K562 (cell line): ENCODE measurements around the gene ANAPC2. TPM values are rescaled to one million over a fixed set of nuclear protein-coding genes. Genes with fewer than 3 reads are reported as not detected.

Experiments used
- ATAC-seq: fragments of 200-7000 bp; cut with Tn5 transposase; 3 replicates; pipeline ENCODE4 v1.9.1; 2020; ENCODE audit warnings: moderate library complexity
- BruUV-seq: library from RNA; stranded (reverse); fragments of 400-500 nt; replicated peaks from 2 replicates; lab custom pipeline; 2021; lab: Mats Ljungman, UMichigan
- CTCF ChIA-PET: fragments of 300-600 bp; formaldehyde crosslinking; extraction: SDS; loops from one replicate; lab custom pipeline; 2021; ENCODE audit warnings: low intra/inter-chr PET ratio; lab: Yijun Ruan, JAX
- POLR2A ChIA-PET: fragments of 300-600, 350-650 bp; sonication (Branson Sonifier 250); formaldehyde crosslinking; extraction: SDS; loops from one replicate; lab custom pipeline; 2021; ENCODE audit warnings: antibody characterized with exemption, inconsistent platforms; lab: Yijun Ruan, JAX
- DNase-seq, 4 experiments: peaks; one replicate each; pipeline versions ENCODE4 v3.0.0 to v3.0.0-alpha.2; 2011 to 2018; ENCODE audit warnings: low spot score in 3 of 4, mixed read lengths in 3 of 4; ENCODE audit errors: extremely low read depth in 1 of 4
- FAIRE-seq: peaks from 2 replicates; lab custom pipeline; 2011; peaks lifted over from hg19 to GRCh38; lab: Jason Lieb, UNC
- H2AFZ ChIP-seq: 2 replicates; pipeline ENCODE4 v1.6.0; 2011; ENCODE audit warnings: low read depth, low read length, control low read depth, inconsistent platforms
- H3K27ac ChIP-seq: fragments of 200-600 bp; 3 replicates; pipeline ENCODE4 v1.8.0; 2011; ENCODE audit warnings: low read depth, mild to moderate bottlenecking, control low read depth, inconsistent platforms, low read length, moderate library complexity, mixed read lengths; ENCODE audit errors: extremely low read depth
- H3K27me3 ChIP-seq, 2 experiments: fragments of 300-600 bp in 1 of 2; 2 replicates in 1 of 2; 3 replicates in 1 of 2; pipeline versions ENCODE4 v1.6.0 to v1.8.0; 2011; ENCODE audit warnings: inconsistent platforms in 2 of 2, low read length in 2 of 2, mild to moderate bottlenecking in 1 of 2, mixed read lengths in 1 of 2, moderate library complexity in 1 of 2; ENCODE audit not compliant: control insufficient read depth in 2 of 2, insufficient read depth in 2 of 2
- H3K36me3 ChIP-seq: fragments of 300-600 bp; 3 replicates; pipeline ENCODE4 v1.8.0; 2011; ENCODE audit warnings: mild to moderate bottlenecking, low read length, inconsistent platforms; ENCODE audit not compliant: control insufficient read depth, insufficient read depth
- H3K4me1 ChIP-seq, 2 experiments: fragments of 200-600 bp in 1 of 2; replicated peaks in 1 of 2; 2 replicates in 1 of 2; 3 replicates in 1 of 2; pipeline versions ENCODE4 v1.5.1 to v1.8.0; 2011; ENCODE audit warnings: inconsistent platforms in 2 of 2, low read length in 2 of 2, mild to moderate bottlenecking in 1 of 2, mixed read lengths in 1 of 2, moderate library complexity in 1 of 2; ENCODE audit not compliant: control insufficient read depth in 2 of 2, insufficient read depth in 2 of 2
- H3K4me2 ChIP-seq: 2 replicates; pipeline ENCODE4 v1.6.1; 2011; ENCODE audit warnings: low read length, control low read depth, inconsistent platforms, mixed read lengths; ENCODE audit not compliant: insufficient read depth
- H3K4me3 ChIP-seq: fragments of 200-600 bp; sonication (generic), shearing (Covaris generic); 2 replicates; pipeline ENCODE4 v1.5.1; 2016; ENCODE audit warnings: control low read depth, inconsistent platforms
- H3K79me2 ChIP-seq: fragments of 200-600 bp; 3 replicates; pipeline ENCODE4 v1.8.0; 2011; ENCODE audit warnings: low read length, inconsistent platforms; ENCODE audit not compliant: control insufficient read depth, insufficient read depth
- H3K9ac ChIP-seq, 2 experiments: 2 replicates each; pipeline versions ENCODE4 v1.6.0 to v1.6.1; 2011; ENCODE audit warnings: low read depth in 2 of 2, low read length in 2 of 2, control low read depth in 1 of 2, inconsistent platforms in 1 of 2, mild to moderate bottlenecking in 1 of 2, mixed read lengths in 1 of 2; ENCODE audit not compliant: insufficient read depth in 1 of 2
- H3K9me1 ChIP-seq: one replicate; pipeline ENCODE4 v1.6.0; 2011; ENCODE audit warnings: inconsistent platforms, mild to moderate bottlenecking, low read length, moderate library complexity; ENCODE audit not compliant: control insufficient read depth, insufficient read depth
- H3K9me3 ChIP-seq: replicated peaks from 2 replicates; pipeline ENCODE4 v1.5.1; 2011; ENCODE audit warnings: low read depth, low read length, inconsistent platforms; ENCODE audit not compliant: control insufficient read depth, insufficient read depth
- H4K20me1 ChIP-seq: replicated peaks from 2 replicates; pipeline ENCODE4 v1.6.1; 2011; ENCODE audit warnings: low read length, inconsistent platforms, mixed read lengths; ENCODE audit not compliant: control insufficient read depth, insufficient read depth
- BCOR ChIP-seq: fragments of 450-650 bp; IDR thresholded peaks from 2 replicates; pipeline ENCODE4 v1.6.1; 2016
- EHMT2 ChIP-seq: fragments of 450-650 bp; IDR thresholded peaks from 2 replicates; pipeline ENCODE4 v1.6.1; 2018; ENCODE audit warnings: antibody characterized with exemption
- GATAD2B ChIP-seq: fragments of 450-650 bp; IDR thresholded peaks from 2 replicates; pipeline ENCODE4 v1.6.1; 2017; ENCODE audit warnings: mild to moderate bottlenecking, borderline replicate concordance
- HNRNPK ChIP-seq: fragments of 200-400 bp; formaldehyde crosslinking; IDR thresholded peaks from one replicate; pipeline ENCODE4 v1.6.1; 2018; ENCODE audit warnings: mild to moderate bottlenecking, low read depth, low read length; ENCODE audit not compliant: poor library complexity, severe bottlenecking
- MIER1 ChIP-seq: fragments of 450-650 bp; IDR thresholded peaks from 2 replicates; pipeline ENCODE4 v1.6.1; 2016; ENCODE audit warnings: antibody characterized with exemption, mild to moderate bottlenecking, low read depth
- MTA1 ChIP-seq: fragments of 450-650 bp; IDR thresholded peaks from 2 replicates; pipeline ENCODE4 v1.6.1; 2017; ENCODE audit warnings: borderline replicate concordance
- RAD21 ChIP-seq, 2 experiments: fragments of 250-450 bp in 1 of 2; fragments of 450-650 bp in 1 of 2; sonication (Bioruptor Pico) in 1 of 2; formaldehyde crosslinking in 1 of 2; IDR thresholded peaks in 1 of 2; conservative IDR thresholded peaks in 1 of 2; 2 replicates each; pipeline versions ENCODE4 v1.4.0 to v1.8.0; 2020 to 2022; ENCODE audit warnings: mild to moderate bottlenecking in 2 of 2, moderate library complexity in 1 of 2
- TEAD4 ChIP-seq, 2 experiments: sonication (generic) in 1 of 2; formaldehyde crosslinking in 1 of 2; IDR thresholded peaks; 2 replicates each; pipeline versions ENCODE4 v1.6.1 to v1.8.0; 2012 to 2022; ENCODE audit warnings: borderline replicate concordance in 1 of 2, inconsistent platforms in 1 of 2, low read length in 1 of 2, mild to moderate bottlenecking in 1 of 2, missing genetic modification reagents in 1 of 2
- ZBTB17 ChIP-seq: fragments of 450-650 bp; formaldehyde crosslinking; IDR thresholded peaks from 2 replicates; pipeline ENCODE4 v1.4.0; 2020; ENCODE audit warnings: mild to moderate bottlenecking
- ZBTB8A ChIP-seq: fragments of 450-650 bp; IDR thresholded peaks from 2 replicates; pipeline ENCODE4 v1.6.1; 2018; ENCODE audit warnings: mild to moderate bottlenecking, moderate library complexity; ENCODE audit not compliant: partially characterized antibody
- WGBS: fragments of 100-300 bp; shearing (Covaris generic); methylation state at CpG from one replicate; pipeline ENCODE4 v1.1.6; 2016; ENCODE audit warnings: low coverage, mixed read lengths; ENCODE audit not compliant: insufficient coverage; ENCODE audit errors: missing lambda C conversion rate; 5-methylcytosine and 5-hydroxymethylcytosine counted together
- in situ Hi-C: fragments of 300-500 bp; cut with MboI; formaldehyde crosslinking; loops from 4 replicates; pipeline ENCODE4 v1.15.0; 2018; ENCODE audit warnings: inconsistent platforms, mixed read lengths
- intact Hi-C: fragments of 100-400 bp; cut with micrococcal nuclease; formaldehyde crosslinking; loops from 2 replicates; pipeline ENCODE4 v1.14.2; 2022
- polyA plus RNA-seq, 8 experiments: library from polyadenylated mRNA; depleted of rRNA in 4 of 8; stranded (reverse) in 5 of 8; unstranded in 3 of 8; fragments of >200 nt; fragmentation: Nextera tagmentation in 2 of 8; fragmentation: Illumina TruSeq in 1 of 8; extraction: Ambion mirVana in 2 of 8; extraction: Trizol in 1 of 8; gene quantifications; 2 replicates each; pipeline versions ENCODE4 v1.2.1 to v1.2.3, GENCODE V29; 2011 to 2014; ENCODE audit warnings: inconsistent platforms in 1 of 8, missing spikeins in 1 of 8
- total RNA-seq, 7 experiments: library from RNA; depleted of rRNA in 6 of 7; stranded (reverse); fragments of >200 nt in 6 of 7; fragmentation: Illumina TruSeq in 2 of 7; extraction: Trizol in 2 of 7; gene quantifications; 2 replicates each; pipeline versions ENCODE4 v1.2.1 to v1.2.3, GENCODE V29; 2011 to 2021; ENCODE audit warnings: low replicate concordance in 1 of 7
- TF ChIP-seq, protein P1 (sequence below), 2 experiments: fragments of 450-650 bp; formaldehyde crosslinking in 1 of 2; IDR thresholded peaks; 2 replicates each; pipeline versions ENCODE4 v1.4.0 to v1.6.1; 2014 to 2020; ENCODE audit warnings: mild to moderate bottlenecking in 2 of 2, borderline replicate concordance in 1 of 2, low read depth in 1 of 2

ANAPC2 gene
- total and polyA plus RNA-seq, 9 of the 15 experiments (the other 6 are each of a cell fraction or from before 2014, with no cell fraction given), result 0.11 to 56.5 (median 17.1) TPM; not detected in 1

DNA sequence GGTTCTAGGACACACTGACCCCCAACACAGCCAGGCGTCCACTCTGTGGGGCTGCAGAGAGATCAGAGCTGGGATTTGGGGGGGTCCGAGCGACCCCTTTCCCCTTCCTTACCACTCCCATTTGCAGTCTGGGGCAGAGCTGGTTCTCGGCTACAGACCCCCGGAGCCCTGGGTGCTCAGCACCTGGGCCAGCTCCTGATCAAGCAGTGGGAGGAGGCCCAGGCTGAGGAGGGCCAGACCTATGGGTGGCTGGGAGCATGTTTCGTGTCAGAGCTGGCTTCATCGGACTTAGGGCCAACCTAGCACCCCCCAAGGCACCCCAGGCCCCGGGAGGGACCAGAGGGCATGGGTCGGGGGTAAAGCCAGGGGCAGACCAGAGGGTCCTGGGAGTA is 41.8 kb downstream of the ANAPC2 start:
- in situ Hi-C loops (no loop called here), intact Hi-C loops (no loop called here)
- Histone ChIP-seq H3K4me3 (no peak overlapping the region), H3K4me2 (no peak overlapping the region), H3K9ac (no peak overlapping the region), H4K20me1 (0 out of 2 replicates have a peak, but pooled peaks cover 5% of the 10 kb centered on the region), H3K36me3 (no peaks in the 10 kb centered on the region), H3K27ac (no peak overlapping the region), H3K9me1 (no peaks in the 10 kb centered on the region), H3K79me2 (no peaks in the 10 kb centered on the region), H3K9me3 (no peaks in the 10 kb centered on the region), H2AFZ (no peak overlapping the region), H3K4me1 (peaks cover 8 to 52% of the 10 kb centered on the region in 2 experiments; a peak in 3 of 5 replicates), H3K27me3 (peaks cover 9 to 25% of the 10 kb centered on the region in 2 experiments; a peak in 4 of 5 replicates)
- POLR2A ChIA-PET, result interaction anchor here (0.6 to 1.0 kb wide), 3 partner anchors 9 to 358 kb away, joined by 3 to 5 read pairs (median 3); no protein-coding TSS in a partner anchor
- CTCF ChIA-PET, result interaction anchor here (0.6 kb wide), 1 partner anchor 113 kb away, joined by 3 read pairs; no protein-coding TSS in a partner anchor
- BruUV-seq, result no TSS peak
- ATAC-seq (no peak), DNase-seq (peak in 1 of 4 experiments; percentile 19), FAIRE-seq (no peak)
- 20% methylated on average over 5 of the region's 9 CpGs for WGBS
- peak; percentile 53; the same call in 1 of the 2 replicates for TF ChIP-seq MIER1
- no peak for TF ChIP-seq HNRNPK
- TF ChIP-seq, protein P1, sequence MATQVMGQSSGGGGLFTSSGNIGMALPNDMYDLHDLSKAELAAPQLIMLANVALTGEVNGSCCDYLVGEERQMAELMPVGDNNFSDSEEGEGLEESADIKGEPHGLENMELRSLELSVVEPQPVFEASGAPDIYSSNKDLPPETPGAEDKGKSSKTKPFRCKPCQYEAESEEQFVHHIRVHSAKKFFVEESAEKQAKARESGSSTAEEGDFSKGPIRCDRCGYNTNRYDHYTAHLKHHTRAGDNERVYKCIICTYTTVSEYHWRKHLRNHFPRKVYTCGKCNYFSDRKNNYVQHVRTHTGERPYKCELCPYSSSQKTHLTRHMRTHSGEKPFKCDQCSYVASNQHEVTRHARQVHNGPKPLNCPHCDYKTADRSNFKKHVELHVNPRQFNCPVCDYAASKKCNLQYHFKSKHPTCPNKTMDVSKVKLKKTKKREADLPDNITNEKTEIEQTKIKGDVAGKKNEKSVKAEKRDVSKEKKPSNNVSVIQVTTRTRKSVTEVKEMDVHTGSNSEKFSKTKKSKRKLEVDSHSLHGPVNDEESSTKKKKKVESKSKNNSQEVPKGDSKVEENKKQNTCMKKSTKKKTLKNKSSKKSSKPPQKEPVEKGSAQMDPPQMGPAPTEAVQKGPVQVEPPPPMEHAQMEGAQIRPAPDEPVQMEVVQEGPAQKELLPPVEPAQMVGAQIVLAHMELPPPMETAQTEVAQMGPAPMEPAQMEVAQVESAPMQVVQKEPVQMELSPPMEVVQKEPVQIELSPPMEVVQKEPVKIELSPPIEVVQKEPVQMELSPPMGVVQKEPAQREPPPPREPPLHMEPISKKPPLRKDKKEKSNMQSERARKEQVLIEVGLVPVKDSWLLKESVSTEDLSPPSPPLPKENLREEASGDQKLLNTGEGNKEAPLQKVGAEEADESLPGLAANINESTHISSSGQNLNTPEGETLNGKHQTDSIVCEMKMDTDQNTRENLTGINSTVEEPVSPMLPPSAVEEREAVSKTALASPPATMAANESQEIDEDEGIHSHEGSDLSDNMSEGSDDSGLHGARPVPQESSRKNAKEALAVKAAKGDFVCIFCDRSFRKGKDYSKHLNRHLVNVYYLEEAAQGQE (IDR thresholded peaks at IDR 0.05; ENCODE audit: borderline replicate concordance), result peak; percentile 78
- TF ChIP-seq, protein P1 (CRISPR knock-in tag; IDR thresholded peaks at IDR 0.05; ENCODE audit: low read depth), result no peak
- TF ChIP-seq RAD21 (CRISPR knock-in tag; conservative IDR thresholded peaks at IDR 0.05 in 1 of 2, IDR thresholded peaks at IDR 0.05 in 1 of 2), result no peak
- no peak for TF ChIP-seq MTA1
- no peak for TF ChIP-seq GATAD2B
- TF ChIP-seq ZBTB8A, result no peak
- peak; percentile 27; the same call in 1 of the 2 replicates for TF ChIP-seq EHMT2
- TF ChIP-seq BCOR, result no peak
- TF ChIP-seq ZBTB17 (CRISPR knock-in tag), result no peak
- TF ChIP-seq TEAD4 (IDR thresholded peaks at IDR 0.05; ENCODE audit: low read length), result no peak
- TF ChIP-seq TEAD4 (CRISPR knock-in tag; IDR thresholded peaks at IDR 0.05; ENCODE audit: borderline replicate concordance), result no peak
